ENCODE data around the gene SLC1A7.

SLC1A7 gene

GRCh38 chr1:53121319-53122172 lies 20.9 kb downstream of the SLC1A7 start:
- no peak overlapping the region for H3K4me3 ChIP-seq (replicated peaks in 1 of 2; ENCODE audit: low read depth in 2 of 2, low read length in 2 of 2)
- DNase-seq (ENCODE audit: low read depth in 2 of 2): peak; percentile 27 to 73
- no peak for TF ChIP-seq CTCF (IDR thresholded peaks at IDR 0.05; ENCODE audit: low read depth, low read length)

- no peak for TF ChIP-seq CTCF (IDR thresholded peaks at IDR 0.05; ENCODE audit: low read depth, low read length)
- no peak for DNase-seq (ENCODE audit: low read depth in 2 of 2)
- no peak overlapping the region for H3K4me3 ChIP-seq (replicated peaks in 1 of 2; ENCODE audit: low read depth in 2 of 2, low read length in 2 of 2)
These were observed 21.8 kb downstream of the SLC1A7 start for GRCh38 chr1:53120659-53121058.

- TF ChIP-seq CTCF (IDR thresholded peaks at IDR 0.05; ENCODE audit: low read depth, low read length): no peak
- H3K4me3 ChIP-seq (replicated peaks in 1 of 2; ENCODE audit: low read depth in 2 of 2, low read length in 2 of 2): no peak overlapping the region
- DNase-seq (ENCODE audit: low read depth in 2 of 2): no peak
These were observed 24.6 kb downstream of the SLC1A7 start for GRCh38 chr1:53117836-53118235.

- TF ChIP-seq CTCF (IDR thresholded peaks at IDR 0.05; ENCODE audit: low read depth, low read length): no peak
- no peak for DNase-seq (ENCODE audit: low read depth in 2 of 2)
- H3K4me3 ChIP-seq (replicated peaks in 1 of 2; ENCODE audit: low read depth in 2 of 2, low read length in 2 of 2): no peak overlapping the region
These were observed 25.4 kb downstream of the SLC1A7 start for GRCh38 chr1:53116933-53117600.

- no peak overlapping the region for H3K4me3 ChIP-seq (replicated peaks in 1 of 2; ENCODE audit: low read depth in 2 of 2, low read length in 2 of 2)
- TF ChIP-seq CTCF (IDR thresholded peaks at IDR 0.05; ENCODE audit: low read depth, low read length): no peak
- DNase-seq (ENCODE audit: low read depth in 2 of 2): no peak
These were observed 26.1 kb downstream of the SLC1A7 start for GRCh38 chr1:53116307-53116810.

- DNase-seq (ENCODE audit: low read depth in 2 of 2): peak in 1 of 2 donors; percentile 85
- no peak overlapping the region for H3K4me3 ChIP-seq (replicated peaks in 1 of 2; ENCODE audit: low read depth in 2 of 2, low read length in 2 of 2)
- no peak for TF ChIP-seq CTCF (IDR thresholded peaks at IDR 0.05; ENCODE audit: low read depth, low read length)
These were observed 26.8 kb downstream of the SLC1A7 start for GRCh38 chr1:53115403-53116306.
